Measurements from ENCODE around the gene IFITM10. TPM values are rescaled to one million over a fixed set of nuclear protein-coding genes. Genes with fewer than 3 reads are reported as not detected.

Gene IFITM10
- polyA plus RNA-seq, 1 of the 3 experiments (the other 2 are of a cell fraction) = 0.21 TPM

GRCh38 chr11:1757861-1758610 is 7.6 kb upstream of the IFITM10 start:
- Histone ChIP-seq H3K27me3 (ENCODE audit: insufficient read depth) (no peaks in the 10 kb centered on the region), H3K36me3 (replicated peaks in 1 of 2; ENCODE audit: control insufficient read depth in 1 of 2, insufficient read depth in 2 of 2, low read length in 1 of 2) (peaks cover 0 to 46% of the 10 kb centered on the region in 2 experiments), H3K27ac (ENCODE audit: low read depth in 2 of 2, low read length in 1 of 2) (no peak overlapping the region), H3K79me2 (ENCODE audit: insufficient read depth) (peaks cover 15% of the 10 kb centered on the region), H3K9ac (no peak overlapping the region), H3K9me3 (no peaks in the 10 kb centered on the region), H3K4me1 (ENCODE audit: control insufficient read depth in 1 of 2, insufficient read depth in 2 of 2, low read depth in 1 of 2, low read length in 1 of 2) (peaks cover 0 to 15% of the 10 kb centered on the region in 2 experiments; a peak in 1 of 4 replicates), H4K20me1 (ENCODE audit: insufficient read depth) (0 out of 2 replicates have a peak, but pooled peaks cover 3% of the 10 kb centered on the region), H2AFZ (ENCODE audit: low read depth) (no peak overlapping the region), H3K9me2 (no peaks in the 10 kb centered on the region), H3K4me3 (ENCODE audit: low read depth in 2 of 2, low read length in 1 of 2) (no peak overlapping the region), H3F3A (replicated peaks; ENCODE audit: insufficient read depth) (no peaks in the 10 kb centered on the region), H3K4me2 (no peak overlapping the region)
- no peak for DNase-seq
- CTCF ChIA-PET = interaction anchor here (1.0 to 2.4 kb wide), 4 partner anchors 25 to 75 kb away, joined by 3 to 13 read pairs (median 4); no protein-coding TSS in a partner anchor
- POLR2A ChIA-PET = no interaction called here
- 91% methylated on average over 9 of the region's 17 CpGs for WGBS (ENCODE audit: low lambda C conversion rate)
- TF ChIP-seq TAF1 (IDR thresholded peaks at IDR 0.05; ENCODE audit: borderline replicate concordance, low read depth, low read length) = no peak
- no peak for TF ChIP-seq TEAD4 (IDR thresholded peaks at IDR 0.05; ENCODE audit: borderline replicate concordance, insufficient read depth)
- no peak for TF ChIP-seq GABPA (IDR thresholded peaks at IDR 0.05; ENCODE audit: low read depth)
- TF ChIP-seq CTCF (IDR thresholded peaks at IDR 0.05) = no peak
- TF ChIP-seq, protein P1, sequence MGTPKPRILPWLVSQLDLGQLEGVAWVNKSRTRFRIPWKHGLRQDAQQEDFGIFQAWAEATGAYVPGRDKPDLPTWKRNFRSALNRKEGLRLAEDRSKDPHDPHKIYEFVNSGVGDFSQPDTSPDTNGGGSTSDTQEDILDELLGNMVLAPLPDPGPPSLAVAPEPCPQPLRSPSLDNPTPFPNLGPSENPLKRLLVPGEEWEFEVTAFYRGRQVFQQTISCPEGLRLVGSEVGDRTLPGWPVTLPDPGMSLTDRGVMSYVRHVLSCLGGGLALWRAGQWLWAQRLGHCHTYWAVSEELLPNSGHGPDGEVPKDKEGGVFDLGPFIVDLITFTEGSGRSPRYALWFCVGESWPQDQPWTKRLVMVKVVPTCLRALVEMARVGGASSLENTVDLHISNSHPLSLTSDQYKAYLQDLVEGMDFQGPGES (IDR thresholded peaks at IDR 0.05; ENCODE audit: low read depth, low read length) = no peak
- no peak for TF ChIP-seq JUND (IDR thresholded peaks at IDR 0.05)
- no peak for TF ChIP-seq USF2 (IDR thresholded peaks at IDR 0.05; ENCODE audit: borderline replicate concordance, low read depth, low read length)
- TF ChIP-seq, protein P2, sequence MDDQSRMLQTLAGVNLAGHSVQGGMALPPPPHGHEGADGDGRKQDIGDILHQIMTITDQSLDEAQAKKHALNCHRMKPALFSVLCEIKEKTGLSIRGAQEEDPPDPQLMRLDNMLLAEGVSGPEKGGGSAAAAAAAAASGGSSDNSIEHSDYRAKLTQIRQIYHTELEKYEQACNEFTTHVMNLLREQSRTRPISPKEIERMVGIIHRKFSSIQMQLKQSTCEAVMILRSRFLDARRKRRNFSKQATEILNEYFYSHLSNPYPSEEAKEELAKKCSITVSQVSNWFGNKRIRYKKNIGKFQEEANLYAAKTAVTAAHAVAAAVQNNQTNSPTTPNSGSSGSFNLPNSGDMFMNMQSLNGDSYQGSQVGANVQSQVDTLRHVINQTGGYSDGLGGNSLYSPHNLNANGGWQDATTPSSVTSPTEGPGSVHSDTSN (IDR thresholded peaks at IDR 0.05) = no peak
- TF ChIP-seq GATA2 (CRISPR knock-in tag; IDR thresholded peaks at IDR 0.05) = no peak
- TF ChIP-seq POLR2AphosphoS5 (IDR thresholded peaks at IDR 0.05; ENCODE audit: low read depth, low read length) = no peak
- no peak for TF ChIP-seq FOSL2 (IDR thresholded peaks at IDR 0.05; ENCODE audit: borderline replicate concordance, low read depth)
- no peak for TF ChIP-seq RCOR1 (IDR thresholded peaks at IDR 0.05; ENCODE audit: low read length)
- TF ChIP-seq RXRA (IDR thresholded peaks at IDR 0.05; ENCODE audit: borderline replicate concordance, low read depth) = no peak
- TF ChIP-seq, protein P3, sequence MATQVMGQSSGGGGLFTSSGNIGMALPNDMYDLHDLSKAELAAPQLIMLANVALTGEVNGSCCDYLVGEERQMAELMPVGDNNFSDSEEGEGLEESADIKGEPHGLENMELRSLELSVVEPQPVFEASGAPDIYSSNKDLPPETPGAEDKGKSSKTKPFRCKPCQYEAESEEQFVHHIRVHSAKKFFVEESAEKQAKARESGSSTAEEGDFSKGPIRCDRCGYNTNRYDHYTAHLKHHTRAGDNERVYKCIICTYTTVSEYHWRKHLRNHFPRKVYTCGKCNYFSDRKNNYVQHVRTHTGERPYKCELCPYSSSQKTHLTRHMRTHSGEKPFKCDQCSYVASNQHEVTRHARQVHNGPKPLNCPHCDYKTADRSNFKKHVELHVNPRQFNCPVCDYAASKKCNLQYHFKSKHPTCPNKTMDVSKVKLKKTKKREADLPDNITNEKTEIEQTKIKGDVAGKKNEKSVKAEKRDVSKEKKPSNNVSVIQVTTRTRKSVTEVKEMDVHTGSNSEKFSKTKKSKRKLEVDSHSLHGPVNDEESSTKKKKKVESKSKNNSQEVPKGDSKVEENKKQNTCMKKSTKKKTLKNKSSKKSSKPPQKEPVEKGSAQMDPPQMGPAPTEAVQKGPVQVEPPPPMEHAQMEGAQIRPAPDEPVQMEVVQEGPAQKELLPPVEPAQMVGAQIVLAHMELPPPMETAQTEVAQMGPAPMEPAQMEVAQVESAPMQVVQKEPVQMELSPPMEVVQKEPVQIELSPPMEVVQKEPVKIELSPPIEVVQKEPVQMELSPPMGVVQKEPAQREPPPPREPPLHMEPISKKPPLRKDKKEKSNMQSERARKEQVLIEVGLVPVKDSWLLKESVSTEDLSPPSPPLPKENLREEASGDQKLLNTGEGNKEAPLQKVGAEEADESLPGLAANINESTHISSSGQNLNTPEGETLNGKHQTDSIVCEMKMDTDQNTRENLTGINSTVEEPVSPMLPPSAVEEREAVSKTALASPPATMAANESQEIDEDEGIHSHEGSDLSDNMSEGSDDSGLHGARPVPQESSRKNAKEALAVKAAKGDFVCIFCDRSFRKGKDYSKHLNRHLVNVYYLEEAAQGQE (IDR thresholded peaks at IDR 0.05; ENCODE audit: low read depth, low read length) = no peak
- TF ChIP-seq MEF2A (IDR thresholded peaks at IDR 0.05; ENCODE audit: borderline replicate concordance, low read depth) = no peak
- no peak for TF ChIP-seq NRF1 (IDR thresholded peaks at IDR 0.05; ENCODE audit: low read depth, low read length)
- no peak for TF ChIP-seq NFIC (IDR thresholded peaks at IDR 0.05; ENCODE audit: borderline replicate concordance)
- TF ChIP-seq MAX (IDR thresholded peaks at IDR 0.05; ENCODE audit: low read depth) = no peak
- TF ChIP-seq, protein P4, sequence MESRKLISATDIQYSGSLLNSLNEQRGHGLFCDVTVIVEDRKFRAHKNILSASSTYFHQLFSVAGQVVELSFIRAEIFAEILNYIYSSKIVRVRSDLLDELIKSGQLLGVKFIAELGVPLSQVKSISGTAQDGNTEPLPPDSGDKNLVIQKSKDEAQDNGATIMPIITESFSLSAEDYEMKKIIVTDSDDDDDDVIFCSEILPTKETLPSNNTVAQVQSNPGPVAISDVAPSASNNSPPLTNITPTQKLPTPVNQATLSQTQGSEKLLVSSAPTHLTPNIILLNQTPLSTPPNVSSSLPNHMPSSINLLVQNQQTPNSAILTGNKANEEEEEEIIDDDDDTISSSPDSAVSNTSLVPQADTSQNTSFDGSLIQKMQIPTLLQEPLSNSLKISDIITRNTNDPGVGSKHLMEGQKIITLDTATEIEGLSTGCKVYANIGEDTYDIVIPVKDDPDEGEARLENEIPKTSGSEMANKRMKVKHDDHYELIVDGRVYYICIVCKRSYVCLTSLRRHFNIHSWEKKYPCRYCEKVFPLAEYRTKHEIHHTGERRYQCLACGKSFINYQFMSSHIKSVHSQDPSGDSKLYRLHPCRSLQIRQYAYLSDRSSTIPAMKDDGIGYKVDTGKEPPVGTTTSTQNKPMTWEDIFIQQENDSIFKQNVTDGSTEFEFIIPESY (IDR thresholded peaks at IDR 0.05; ENCODE audit: borderline replicate concordance, low read depth) = no peak
- TF ChIP-seq MXI1 (IDR thresholded peaks at IDR 0.05; ENCODE audit: low read depth, low read length) = no peak

Data from SK-N-SH (cell line).